ENCODE measurements around the gene NAA35. TPM values are rescaled to one million over a fixed set of nuclear protein-coding genes. Genes with fewer than 3 reads are reported as not detected.

The NAA35 gene
- total and polyA plus RNA-seq, 2 of the 8 experiments (the other 6 are each of a cell fraction or from before 2014, with no cell fraction given), result 12.9 to 35.2 TPM

- H3K23me2 ChIP-seq (ENCODE audit: low read depth, low read length), result no peaks in the 10 kb centered on the region
- H2BK120ac ChIP-seq (replicated peaks; ENCODE audit: low read depth, low read length), result no peak overlapping the region
- H3K56ac ChIP-seq (replicated peaks; ENCODE audit: insufficient read length, low read depth, low read length), result no peak overlapping the region
- H4K5ac ChIP-seq (ENCODE audit: insufficient read length, low read depth, low read length), result no peak overlapping the region
- no peak overlapping the region for H4K91ac ChIP-seq (replicated peaks; ENCODE audit: insufficient read length, low read length)
- CTCF ChIA-PET (ENCODE audit: partially characterized antibody), result interaction anchor here (0.7 kb wide), 1 partner anchor 1696 kb away, joined by 3 read pairs; no protein-coding TSS in a partner anchor
- H2BK12ac ChIP-seq (ENCODE audit: low read depth, low read length), result no peak overlapping the region
- H3K79me1 ChIP-seq (ENCODE audit: low read depth, low read length), result no peaks in the 10 kb centered on the region
- FAIRE-seq (no peak), DNase-seq (ENCODE audit: low read depth in 1 of 2, low spot score in 2 of 2) (no peak)
- H3K4me1 ChIP-seq (replicated peaks in 1 of 4; ENCODE audit: control insufficient read depth in 3 of 4, insufficient read depth in 4 of 4, low read length in 3 of 4), result no peaks in the 10 kb centered on the region
- no peak overlapping the region for H4K8ac ChIP-seq (ENCODE audit: extremely low read depth, insufficient read depth, low read length)
- H3K27ac ChIP-seq (ENCODE audit: low read depth, low read length), result no peak overlapping the region
- H3K4ac ChIP-seq (replicated peaks; ENCODE audit: insufficient read length, low read depth, low read length), result no peak overlapping the region
- H3K27me3 ChIP-seq (replicated peaks in 1 of 4; ENCODE audit: control insufficient read depth in 3 of 4, extremely low read depth in 1 of 4, insufficient read depth in 3 of 4, low read length in 3 of 4), result no peaks in the 10 kb centered on the region
- H3K4me2 ChIP-seq (ENCODE audit: insufficient read depth in 1 of 2, low read depth in 2 of 2, low read length in 2 of 2), result no peak overlapping the region
- H3K9ac ChIP-seq (replicated peaks in 1 of 4; ENCODE audit: extremely low read depth in 1 of 4, low read depth in 3 of 4, low read length in 3 of 4), result no peak overlapping the region
- H3K4me3 ChIP-seq (ENCODE audit: extremely low read depth in 1 of 4, insufficient read depth in 2 of 4, low read depth in 3 of 4, low read length in 4 of 4), result no peak overlapping the region
- H2BK15ac ChIP-seq (ENCODE audit: low read length), result no peak overlapping the region
- no peaks in the 10 kb centered on the region for H3K9me3 ChIP-seq (ENCODE audit: insufficient read depth in 2 of 2, low read depth in 1 of 2, low read length in 1 of 2)
- H2AK5ac ChIP-seq (ENCODE audit: low read depth, low read length), result no peak overlapping the region
- no peak overlapping the region for H3K18ac ChIP-seq (ENCODE audit: extremely low read depth, low read length)
- H3K23ac ChIP-seq (ENCODE audit: insufficient read length), result no peak overlapping the region
- no peaks in the 10 kb centered on the region for H4K20me1 ChIP-seq (replicated peaks in 1 of 2; ENCODE audit: control insufficient read depth in 1 of 2, insufficient read depth in 2 of 2, low read length in 2 of 2)
- H3K79me2 ChIP-seq (ENCODE audit: control insufficient read depth in 1 of 2, insufficient read depth in 2 of 2, low read length in 2 of 2), result no peaks in the 10 kb centered on the region
- no peak overlapping the region for H2BK20ac ChIP-seq (ENCODE audit: low read length)
- H3K14ac ChIP-seq (ENCODE audit: insufficient read length), result no peak overlapping the region
- POLR2A ChIA-PET (ENCODE audit: partially characterized antibody), result no interaction called here
- H2BK5ac ChIP-seq (ENCODE audit: low read depth, low read length), result no peak overlapping the region
- WGBS, 2 experiments (ENCODE audit: extremely low coverage in 1 of 2, insufficient coverage in 1 of 2, insufficient read length in 1 of 2, insufficient replicate concordance in 2 of 2, low coverage in 1 of 2, low lambda C conversion rate in 2 of 2, missing lambda C conversion rate in 1 of 2), result 89% methylated on average over 1 of the region's 1 CpG; no CpG with 5 or more reads in 1 of the 2 experiments
- no peaks in the 10 kb centered on the region for H3K36me3 ChIP-seq (ENCODE audit: control insufficient read depth in 2 of 4, insufficient read depth in 4 of 4, low read length in 3 of 4)
- H2AFZ ChIP-seq (ENCODE audit: low read length), result no peak overlapping the region
- no peak for TF ChIP-seq FOSL1 (IDR thresholded peaks at IDR 0.05; ENCODE audit: insufficient read depth, low read depth, low read length)
- no peak for TF ChIP-seq SAP30 (IDR thresholded peaks at IDR 0.05; ENCODE audit: insufficient read depth, insufficient replicate concordance, low read length)
- no peak for TF ChIP-seq RFX5 (IDR thresholded peaks at IDR 0.05; ENCODE audit: borderline replicate concordance, low read depth, low read length)
- TF ChIP-seq TEAD4 (IDR thresholded peaks at IDR 0.05; ENCODE audit: low read depth, low read length), result no peak
- no peak for TF ChIP-seq SP1 (IDR thresholded peaks at IDR 0.05; ENCODE audit: low read depth, low read length)
- TF ChIP-seq MAFK (IDR thresholded peaks at IDR 0.05; ENCODE audit: low read depth, low read length), result no peak
- no peak for TF ChIP-seq CTCF (IDR thresholded peaks at IDR 0.05; ENCODE audit: control extremely low read depth in 1 of 3, insufficient read depth in 1 of 3, low read depth in 1 of 3, low read length in 3 of 3)
- no peak for TF ChIP-seq TAF7 (optimal IDR thresholded peaks at IDR 0.05; ENCODE audit: borderline replicate concordance, low read depth, low read length)
- no peak for TF ChIP-seq YY1 (IDR thresholded peaks at IDR 0.05; ENCODE audit: low read depth, low read length)
- TF ChIP-seq EGR1 (IDR thresholded peaks at IDR 0.05; ENCODE audit: borderline replicate concordance, low read depth, low read length), result no peak
- no peak for TF ChIP-seq EP300 (IDR thresholded peaks at IDR 0.05; ENCODE audit: borderline replicate concordance in 1 of 2, low read depth in 2 of 2, low read length in 2 of 2)
- no peak for TF ChIP-seq CEBPB (IDR thresholded peaks at IDR 0.05; ENCODE audit: low read depth, low read length)
These were observed 48.5 kb upstream of the NAA35 start for GRCh38 chr9:85892401-85892800.
